HUES6 (cell line): ENCODE measurements around the gene SEC14L6.

Source experiments
- H3K27ac ChIP-seq: 2 replicates; pipeline ENCODE4 v1.7.0; 2013; ENCODE audit warnings: low read depth, mild to moderate bottlenecking, low read length, inconsistent platforms
- H3K27me3 ChIP-seq: 2 replicates; pipeline ENCODE4 v1.6.1; 2013; ENCODE audit warnings: low read length; ENCODE audit not compliant: control insufficient read depth, insufficient read depth
- H3K36me3 ChIP-seq: 2 replicates; pipeline ENCODE4 v1.6.1; 2013; ENCODE audit warnings: low read length; ENCODE audit not compliant: control insufficient read depth, insufficient read depth
- H3K4me1 ChIP-seq: 2 replicates; pipeline ENCODE4 v1.6.1; 2013; ENCODE audit warnings: low read length; ENCODE audit not compliant: control insufficient read depth, insufficient read depth
- H3K4me3 ChIP-seq: 2 replicates; pipeline ENCODE4 v1.5.1; 2013; ENCODE audit warnings: low read depth, low read length
- H3K9ac ChIP-seq: one replicate; pipeline ENCODE4 v1.6.1; 2013; ENCODE audit warnings: mild to moderate bottlenecking, low read length
- H3K9me3 ChIP-seq: 2 replicates; pipeline ENCODE4 v1.6.1; 2013; ENCODE audit warnings: low read depth, low read length; ENCODE audit not compliant: control insufficient read depth, insufficient read depth

SEC14L6 gene

DNA sequence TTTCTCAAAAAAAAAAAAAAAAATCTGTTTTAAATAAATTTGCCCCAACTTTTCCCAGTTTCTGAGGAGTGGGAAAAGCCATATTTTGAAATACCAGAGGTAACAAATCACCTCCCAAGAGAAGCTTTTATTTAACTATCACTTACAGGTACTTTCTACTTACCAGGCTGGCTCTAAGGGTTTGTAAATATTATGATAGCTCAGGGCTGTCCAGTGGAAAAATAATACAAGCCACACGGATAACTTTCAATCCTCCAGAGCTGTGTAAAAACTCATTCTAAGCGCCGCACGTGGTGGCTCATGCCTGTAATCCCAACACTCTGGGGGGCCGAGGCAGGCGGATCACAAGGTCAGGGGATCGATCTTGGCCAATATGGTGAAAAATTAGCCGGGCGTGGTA lies 35.4 kb downstream of the SEC14L6 start:
- Histone ChIP-seq H3K36me3 (no peaks in the 10 kb centered on the region), H3K4me3 (no peak overlapping the region), H3K4me1 (no peaks in the 10 kb centered on the region), H3K27ac (no peak overlapping the region), H3K9me3 (peaks cover 5% of the 10 kb centered on the region), H3K27me3 (no peaks in the 10 kb centered on the region), H3K9ac (no peak overlapping the region)

DNA sequence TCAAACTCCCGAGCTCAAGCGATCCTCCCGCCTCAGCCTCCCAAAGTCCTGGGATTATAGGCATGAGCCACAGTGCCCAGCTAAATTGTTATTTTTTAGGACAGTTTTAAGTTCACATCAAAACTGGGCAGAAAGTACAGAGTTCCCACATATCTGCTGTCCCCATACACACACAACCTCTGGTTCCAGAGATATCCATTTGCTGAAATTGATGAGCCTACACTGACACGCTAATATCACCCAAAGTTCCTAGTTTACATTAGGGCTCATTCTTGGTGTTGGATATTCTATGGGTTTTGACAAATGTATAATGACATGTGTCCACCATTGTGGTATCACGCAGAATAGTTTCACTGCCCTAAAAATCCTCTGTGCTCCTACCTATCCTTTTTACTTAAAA lies 38.3 kb downstream of the SEC14L6 start:
- H3K36me3 ChIP-seq: no peaks in the 10 kb centered on the region
- no peak overlapping the region for H3K4me3 ChIP-seq
- H3K9me3 ChIP-seq: peaks cover 5% of the 10 kb centered on the region
- H3K27me3 ChIP-seq: no peaks in the 10 kb centered on the region
- no peak overlapping the region for H3K9ac ChIP-seq
- no peak overlapping the region for H3K27ac ChIP-seq
- H3K4me1 ChIP-seq: no peaks in the 10 kb centered on the region

DNA sequence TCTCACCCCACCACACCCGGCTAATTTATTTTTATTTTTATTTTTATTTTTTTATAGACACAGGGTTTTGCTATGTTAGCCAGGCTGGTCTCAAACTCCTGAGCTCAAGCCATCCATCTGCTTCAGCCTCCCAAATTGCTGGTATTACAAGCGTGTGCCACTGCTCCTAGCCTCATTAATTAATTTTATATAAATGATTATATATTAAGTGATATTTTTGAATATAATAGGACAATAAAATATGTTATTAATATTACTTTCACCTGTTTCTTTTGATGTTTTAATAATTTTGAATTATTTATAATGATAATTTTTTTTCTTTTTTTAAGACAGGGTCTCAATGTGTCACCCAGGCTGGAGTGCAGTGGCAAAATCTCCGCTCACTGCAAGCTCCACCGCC lies 38.9 kb downstream of the SEC14L6 start:
- H3K36me3 ChIP-seq: no peaks in the 10 kb centered on the region
- H3K4me3 ChIP-seq: no peak overlapping the region
- peaks cover 5% of the 10 kb centered on the region for H3K9me3 ChIP-seq
- no peak overlapping the region for H3K9ac ChIP-seq
- no peak overlapping the region for H3K27ac ChIP-seq
- H3K27me3 ChIP-seq: no peaks in the 10 kb centered on the region
- no peaks in the 10 kb centered on the region for H3K4me1 ChIP-seq

DNA sequence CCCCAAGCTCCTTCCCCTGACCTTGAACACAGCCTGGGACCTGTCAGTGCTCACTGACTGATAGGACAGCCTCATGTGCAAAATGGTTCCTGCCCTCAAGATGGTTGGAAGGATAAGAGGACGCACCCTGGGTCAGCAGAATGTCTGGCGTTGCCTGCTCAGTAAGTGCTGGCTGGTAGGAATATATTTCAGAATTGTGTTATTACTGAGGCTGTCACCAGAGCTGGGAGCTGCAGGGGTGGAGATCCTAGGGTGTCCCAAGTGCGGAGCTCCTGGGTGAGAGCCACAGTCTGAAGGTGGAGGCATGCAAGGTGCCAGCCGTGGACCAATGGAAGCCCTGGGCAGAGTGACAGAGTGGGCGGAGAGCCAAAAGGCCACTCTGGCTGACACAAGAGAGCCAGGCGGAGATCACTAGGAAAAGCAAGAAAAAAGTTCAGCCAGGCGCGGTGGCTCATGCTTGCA lies 40.0 kb downstream of the SEC14L6 start:
- Histone ChIP-seq H3K9ac (no peak overlapping the region), H3K4me3 (no peak overlapping the region), H3K27ac (no peak overlapping the region), H3K4me1 (no peaks in the 10 kb centered on the region), H3K36me3 (no peaks in the 10 kb centered on the region), H3K27me3 (no peaks in the 10 kb centered on the region), H3K9me3 (no peaks in the 10 kb centered on the region)

DNA sequence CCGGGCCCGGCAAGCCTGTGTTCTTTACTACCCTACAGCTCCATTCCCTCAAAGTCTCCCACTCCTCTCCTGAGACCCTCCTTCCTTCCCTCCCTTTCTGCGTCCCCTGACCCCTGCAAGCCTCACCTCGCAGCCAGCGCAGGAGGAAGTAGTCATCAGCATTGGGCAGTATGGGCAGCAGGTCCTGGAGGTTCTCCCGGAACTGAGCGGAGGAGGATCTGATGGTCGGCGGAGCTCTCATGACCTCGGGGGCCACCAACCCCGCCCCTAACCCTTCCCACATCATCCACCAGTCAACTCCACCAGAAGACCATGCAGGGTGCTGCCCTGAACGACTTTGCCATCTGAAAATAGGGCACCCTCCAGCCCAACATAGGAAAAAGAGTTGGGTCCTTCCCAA lies 43.0 kb downstream of the SEC14L6 start:
- H3K9ac ChIP-seq: no peak overlapping the region
- no peaks in the 10 kb centered on the region for H3K27me3 ChIP-seq
- no peaks in the 10 kb centered on the region for H3K36me3 ChIP-seq
- H3K9me3 ChIP-seq: no peaks in the 10 kb centered on the region
- H3K4me1 ChIP-seq: no peaks in the 10 kb centered on the region
- no peak overlapping the region for H3K4me3 ChIP-seq
- H3K27ac ChIP-seq: no peak overlapping the region

DNA sequence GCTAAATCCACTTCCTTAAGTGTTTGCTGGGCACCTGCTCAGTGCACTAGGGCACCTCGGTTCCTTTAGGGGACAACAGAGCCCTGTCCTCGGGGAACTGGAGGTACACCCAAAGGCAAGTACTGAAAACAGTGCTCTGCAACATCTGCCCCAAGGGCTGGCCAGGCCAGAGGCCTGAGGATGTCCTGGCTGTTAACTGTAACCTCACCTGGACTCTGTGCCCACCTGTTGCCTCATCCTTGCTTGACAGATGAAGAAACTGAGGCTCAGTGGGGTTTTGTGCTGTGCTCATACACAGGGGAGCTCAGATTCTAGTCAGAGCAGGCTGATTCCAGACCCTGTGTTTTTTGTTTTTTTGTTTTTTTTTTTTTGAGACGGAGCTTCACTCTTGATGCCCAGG lies 43.6 kb downstream of the SEC14L6 start:
- Histone ChIP-seq H3K27ac (no peak overlapping the region), H3K36me3 (no peaks in the 10 kb centered on the region), H3K4me1 (no peaks in the 10 kb centered on the region), H3K4me3 (no peak overlapping the region), H3K9me3 (no peaks in the 10 kb centered on the region), H3K9ac (no peak overlapping the region), H3K27me3 (no peaks in the 10 kb centered on the region)

DNA sequence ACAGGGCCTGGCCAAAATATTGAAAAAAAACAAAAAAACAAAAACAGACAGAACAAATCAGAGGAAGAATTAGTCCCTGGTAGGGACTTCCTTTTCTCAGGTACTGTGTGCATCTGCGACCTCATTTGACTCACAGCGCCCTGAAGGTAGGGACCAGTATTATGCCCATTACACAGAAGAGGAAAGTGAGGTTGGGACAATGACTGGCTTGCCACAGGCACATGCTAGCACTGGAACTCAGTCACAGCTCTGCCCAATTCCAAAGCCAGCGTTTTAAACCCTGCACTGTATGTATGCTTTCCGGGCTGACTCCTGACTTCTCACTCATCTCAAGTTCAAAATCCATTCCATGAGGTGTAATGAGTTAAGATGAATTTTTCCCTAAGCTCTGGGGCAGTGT lies 44.4 kb downstream of the SEC14L6 start:
- H3K4me1 ChIP-seq: no peaks in the 10 kb centered on the region
- H3K27ac ChIP-seq: no peak overlapping the region
- no peaks in the 10 kb centered on the region for H3K9me3 ChIP-seq
- H3K4me3 ChIP-seq: no peak overlapping the region
- no peak overlapping the region for H3K9ac ChIP-seq
- H3K27me3 ChIP-seq: no peaks in the 10 kb centered on the region
- H3K36me3 ChIP-seq: no peaks in the 10 kb centered on the region

DNA sequence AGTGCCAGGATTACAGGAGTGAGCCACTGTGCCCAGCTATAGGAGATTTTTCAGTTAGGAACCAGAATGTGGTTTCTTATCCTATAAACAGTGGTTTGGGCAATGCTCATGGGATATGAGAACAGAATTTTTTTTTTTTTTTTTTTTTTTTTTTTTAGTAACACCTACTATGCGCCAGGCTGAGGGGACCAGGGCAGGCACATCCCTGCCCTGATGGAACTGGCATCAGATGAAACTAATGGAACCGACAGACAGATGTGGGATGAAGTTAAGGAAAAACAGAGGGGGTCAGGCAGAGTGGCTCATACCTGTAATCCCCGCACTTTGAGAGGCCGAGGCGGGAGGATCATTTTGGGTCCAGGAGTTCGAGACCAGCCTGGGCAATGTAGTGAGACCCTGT lies 45.9 kb downstream of the SEC14L6 start:
- Histone ChIP-seq H3K36me3 (no peaks in the 10 kb centered on the region), H3K27ac (no peak overlapping the region), H3K4me1 (no peaks in the 10 kb centered on the region), H3K27me3 (no peaks in the 10 kb centered on the region), H3K4me3 (no peak overlapping the region), H3K9me3 (no peaks in the 10 kb centered on the region), H3K9ac (no peak overlapping the region)

DNA sequence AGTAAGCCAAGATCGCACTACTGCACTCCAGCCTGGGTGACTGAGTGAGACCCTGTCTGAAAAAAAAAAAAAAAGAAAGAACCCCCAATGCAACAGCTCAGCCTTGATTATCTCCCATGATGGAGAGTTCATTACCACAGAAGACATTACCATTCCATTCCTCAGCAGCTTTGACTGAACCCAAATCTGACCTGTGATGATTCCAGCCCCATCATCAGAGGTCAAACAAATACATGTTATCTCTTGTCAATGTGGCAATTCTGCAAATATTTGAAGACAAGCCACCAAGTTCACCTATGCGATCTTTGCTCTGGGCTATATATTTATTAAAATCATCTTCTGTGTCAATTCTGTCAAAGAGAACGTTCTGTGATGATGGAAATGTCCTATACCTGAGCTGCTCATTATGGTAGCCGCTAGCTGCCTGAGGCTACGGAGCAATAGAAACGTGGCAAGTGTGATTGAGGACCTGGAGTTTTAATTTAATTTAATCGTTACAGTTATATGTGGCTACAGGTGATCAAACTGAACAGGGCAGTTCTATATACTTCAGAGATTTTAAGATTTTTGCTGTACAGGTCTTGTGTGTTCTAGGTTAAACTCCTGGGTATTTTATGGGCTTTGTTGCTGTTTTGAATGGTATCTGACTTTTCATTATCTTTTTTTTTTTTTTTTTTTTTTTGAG lies 48.9 kb downstream of the SEC14L6 start:
- H3K27me3 ChIP-seq: no peaks in the 10 kb centered on the region
- H3K4me1 ChIP-seq: no peaks in the 10 kb centered on the region
- no peaks in the 10 kb centered on the region for H3K36me3 ChIP-seq
- no peak overlapping the region for H3K4me3 ChIP-seq
- no peak overlapping the region for H3K9ac ChIP-seq
- no peak overlapping the region for H3K27ac ChIP-seq
- no peaks in the 10 kb centered on the region for H3K9me3 ChIP-seq

DNA sequence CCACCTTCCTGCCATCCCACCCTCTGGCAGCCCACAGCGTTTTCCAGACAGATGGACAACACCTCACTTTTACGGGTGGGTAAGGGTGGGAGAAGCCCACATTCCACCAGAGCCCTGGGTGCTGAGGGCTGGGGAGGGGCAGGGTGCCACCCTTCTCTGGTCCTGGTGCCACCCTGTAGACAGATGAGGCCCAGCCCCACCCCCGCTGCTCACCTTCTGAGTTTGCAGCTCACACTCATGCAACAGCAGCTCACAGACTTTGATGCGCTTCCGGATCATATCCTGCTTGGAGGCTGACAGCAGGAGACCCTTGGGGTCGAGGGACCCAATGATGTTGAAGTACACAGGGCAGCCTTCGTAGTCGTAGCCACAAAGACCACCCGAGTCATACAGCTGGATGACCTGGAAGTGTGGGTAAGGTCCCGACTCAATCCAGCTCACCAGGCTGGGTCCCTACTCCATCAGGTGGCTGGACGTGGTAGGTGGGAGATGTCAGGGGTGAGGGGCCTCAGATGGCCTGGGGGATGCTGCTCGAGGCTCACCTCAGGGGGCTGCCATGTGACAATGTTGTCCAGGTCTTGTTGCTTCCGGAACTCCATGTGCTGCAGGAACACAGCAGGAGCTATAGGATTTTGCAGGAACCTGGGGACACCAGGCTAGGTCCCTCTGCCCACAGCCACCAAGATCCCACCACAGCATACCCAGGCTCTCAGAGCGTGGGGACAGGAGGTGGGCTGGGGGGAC lies 51.3 kb downstream of the SEC14L6 start:
- H3K9ac ChIP-seq: no peak overlapping the region
- H3K4me3 ChIP-seq: no peak overlapping the region
- H3K27me3 ChIP-seq: no peaks in the 10 kb centered on the region
- H3K4me1 ChIP-seq: no peaks in the 10 kb centered on the region
- H3K9me3 ChIP-seq: no peaks in the 10 kb centered on the region
- no peaks in the 10 kb centered on the region for H3K36me3 ChIP-seq
- no peak overlapping the region for H3K27ac ChIP-seq

DNA sequence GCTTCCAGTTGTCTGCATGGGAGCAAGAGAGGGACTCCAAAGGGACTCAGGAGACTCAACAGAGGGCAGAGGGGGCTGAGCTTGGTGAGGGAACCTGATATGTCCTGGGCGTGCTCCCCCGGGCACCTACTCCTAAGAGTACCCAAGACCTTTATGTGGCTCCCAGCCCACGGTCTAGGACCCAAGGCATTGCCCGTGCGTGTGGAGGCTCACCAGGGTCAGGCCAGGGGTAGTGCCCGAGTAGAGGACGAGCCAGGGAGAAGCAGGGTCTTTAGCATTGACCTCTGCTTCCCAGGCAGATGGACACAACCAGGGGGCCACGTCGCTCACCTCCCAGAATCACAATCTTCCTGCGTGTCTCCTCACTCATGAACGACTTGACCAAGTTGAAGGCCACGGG lies 54.4 kb downstream of the SEC14L6 start:
- Histone ChIP-seq H3K4me1 (no peaks in the 10 kb centered on the region), H3K36me3 (no peaks in the 10 kb centered on the region), H3K27me3 (no peaks in the 10 kb centered on the region), H3K9ac (no peak overlapping the region), H3K27ac (no peak overlapping the region), H3K9me3 (no peaks in the 10 kb centered on the region), H3K4me3 (no peak overlapping the region)
